HepG2 (cell line): ENCODE results near the gene COQ9. TPM values are rescaled to one million over a fixed set of nuclear protein-coding genes. Genes with fewer than 3 reads are reported as not detected.

Source experiments
- BRCA1 ChIP-seq: sonication (generic); formaldehyde crosslinking; IDR thresholded peaks from 2 replicates; pipeline ENCODE4 v1.4.0; 2020; ENCODE audit warnings: missing genetic modification reagents
- DMAP1 ChIP-seq: IDR thresholded peaks from 2 replicates; pipeline ENCODE4 v1.6.1; 2016
- GATAD2A ChIP-seq: IDR thresholded peaks from 2 replicates; pipeline ENCODE4 v1.6.1; 2016
- GLI4 ChIP-seq: sonication (generic); formaldehyde crosslinking; IDR thresholded peaks from 2 replicates; pipeline ENCODE4 v1.5.1; 2020; ENCODE audit warnings: missing genetic modification reagents, mild to moderate bottlenecking, moderate library complexity, borderline replicate concordance
- MAF1 ChIP-seq: sonication (generic); formaldehyde crosslinking; IDR thresholded peaks from 2 replicates; pipeline ENCODE4 v1.5.0; 2020; ENCODE audit warnings: missing genetic modification reagents, borderline replicate concordance
- MAZ ChIP-seq, 2 experiments: sonication (generic) in 1 of 2; formaldehyde crosslinking in 1 of 2; IDR thresholded peaks; 2 replicates each; pipeline versions ENCODE4 v1.5.0 to v1.6.1; 2012 to 2020; ENCODE audit warnings: low read depth in 2 of 2, mild to moderate bottlenecking in 2 of 2, borderline replicate concordance in 1 of 2, improper control_type of control experiment in 1 of 2, low read length in 1 of 2, missing genetic modification reagents in 1 of 2, moderate library complexity in 1 of 2
- NFIC ChIP-seq: IDR thresholded peaks from 2 replicates; pipeline ENCODE4 v1.6.1; 2012; ENCODE audit warnings: mild to moderate bottlenecking, low read length, inconsistent platforms
- NR1H2 ChIP-seq: sonication (generic); formaldehyde crosslinking; IDR thresholded peaks from 2 replicates; pipeline ENCODE4 v1.8.1; 2022; ENCODE audit warnings: low read depth, missing genetic modification reagents, borderline replicate concordance
- NR2C2 ChIP-seq: sonication (generic); formaldehyde crosslinking; IDR thresholded peaks from 2 replicates; pipeline ENCODE4 v1.4.0; 2020; ENCODE audit warnings: missing genetic modification reagents, mild to moderate bottlenecking, moderate library complexity, borderline replicate concordance
- ZNF20 ChIP-seq: sonication (generic); formaldehyde crosslinking; IDR thresholded peaks from 2 replicates; pipeline ENCODE4 v1.4.0; 2020; ENCODE audit warnings: mild to moderate bottlenecking, moderate library complexity, missing genetic modification reagents
- ZNF207 ChIP-seq: fragments of 450-650 bp; IDR thresholded peaks from 2 replicates; pipeline ENCODE4 v1.6.1; 2016; ENCODE audit warnings: antibody characterized with exemption, borderline replicate concordance
- ZNF501 ChIP-seq: sonication (generic); formaldehyde crosslinking; IDR thresholded peaks from 2 replicates; pipeline ENCODE4 v1.5.1; 2020; ENCODE audit warnings: mild to moderate bottlenecking, moderate library complexity, missing genetic modification reagents
- ZNF598 ChIP-seq: sonication (generic); formaldehyde crosslinking; IDR thresholded peaks from 2 replicates; pipeline ENCODE4 v1.5.1; 2020; ENCODE audit warnings: mild to moderate bottlenecking, missing genetic modification reagents, borderline replicate concordance
- polyA plus RNA-seq, 8 experiments: library from polyadenylated mRNA; depleted of rRNA in 3 of 8; stranded (reverse) in 7 of 8; unstranded in 1 of 8; fragments of >200 nt; fragmentation: Illumina TruSeq in 4 of 8; extraction: Trizol in 4 of 8; gene quantifications; 2 replicates each; pipeline versions ENCODE4 v1.2.1 to v1.2.3, GENCODE V29; 2011 to 2016; ENCODE audit warnings: low read depth in 4 of 8, missing spikeins in 1 of 8, mixed read lengths in 1 of 8; ENCODE audit not compliant: insufficient read depth in 1 of 8
- total RNA-seq, 5 experiments: library from RNA; depleted of rRNA; stranded (reverse); fragments of >200 nt; fragmentation: Illumina TruSeq; extraction: Trizol; gene quantifications; 2 replicates each; pipeline ENCODE4 v1.2.3, GENCODE V29; 2016; ENCODE audit warnings: low read depth in 1 of 5
- TF ChIP-seq, protein P1 (sequence below): sonication (generic); formaldehyde crosslinking; IDR thresholded peaks from 2 replicates; pipeline ENCODE4 v1.4.0; 2020; ENCODE audit warnings: mild to moderate bottlenecking, missing genetic modification reagents
- TF ChIP-seq, protein P2 (sequence below): sonication (generic); formaldehyde crosslinking; IDR thresholded peaks from 2 replicates; pipeline ENCODE4 v1.4.0; 2020; ENCODE audit warnings: mild to moderate bottlenecking, missing genetic modification reagents
- TF ChIP-seq, protein P3 (sequence below): sonication (generic); formaldehyde crosslinking; IDR thresholded peaks from 2 replicates; pipeline ENCODE4 v1.4.0; 2020; ENCODE audit warnings: low read depth, mild to moderate bottlenecking, missing genetic modification reagents
- TF ChIP-seq, protein P4 (sequence below): sonication (generic); formaldehyde crosslinking; IDR thresholded peaks from 2 replicates; pipeline ENCODE4 v1.4.0; 2020; ENCODE audit warnings: mild to moderate bottlenecking, missing genetic modification reagents
- TF ChIP-seq, protein P5 (sequence below): IDR thresholded peaks from 2 replicates; pipeline ENCODE4 v1.6.1; 2012; ENCODE audit warnings: inconsistent platforms

Gene COQ9
- total and polyA plus RNA-seq, 2 of the 13 experiments (the other 11 are each of a cell fraction or from before 2014, with no cell fraction given) = 57.5 to 108 TPM

DNA sequence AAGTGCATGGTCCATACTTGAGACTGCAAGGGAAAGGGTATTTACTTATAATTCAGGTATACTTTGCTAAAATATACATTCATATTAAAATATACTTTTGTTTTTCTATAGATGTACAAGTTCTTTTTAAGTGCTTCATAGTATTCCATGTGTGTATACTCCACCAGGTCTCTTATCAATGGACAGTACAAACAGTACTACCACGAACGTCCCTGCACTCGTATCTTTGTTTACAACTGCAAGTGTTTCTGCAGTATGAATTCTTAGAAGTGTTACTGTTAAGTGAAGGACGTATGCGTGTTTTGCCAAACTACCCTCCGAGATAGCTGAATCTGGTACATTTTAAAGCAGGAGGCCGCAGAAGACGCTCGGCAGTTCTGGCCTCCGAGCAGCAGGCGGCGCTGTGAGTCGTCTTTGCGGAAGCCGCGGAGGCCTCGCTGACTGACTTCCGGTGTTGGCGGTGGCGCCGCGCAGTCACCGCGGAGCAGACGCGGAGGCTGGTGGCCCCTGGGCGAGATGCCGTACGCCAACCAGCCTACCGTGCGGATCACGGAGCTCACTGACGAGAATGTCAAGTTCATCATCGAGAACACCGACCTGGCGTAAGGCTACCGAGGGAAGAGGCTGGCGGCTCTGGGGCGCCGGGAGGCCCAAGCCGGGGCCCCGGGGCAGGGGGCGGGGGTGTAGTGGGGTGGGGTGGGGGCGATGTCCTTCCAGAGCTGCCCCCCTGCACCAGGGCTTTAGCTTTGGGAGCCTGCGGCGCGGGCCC is 15.1 kb downstream of the COQ9 start, which contains the start of gene POLR2C (continued):
- TF ChIP-seq, protein P1, sequence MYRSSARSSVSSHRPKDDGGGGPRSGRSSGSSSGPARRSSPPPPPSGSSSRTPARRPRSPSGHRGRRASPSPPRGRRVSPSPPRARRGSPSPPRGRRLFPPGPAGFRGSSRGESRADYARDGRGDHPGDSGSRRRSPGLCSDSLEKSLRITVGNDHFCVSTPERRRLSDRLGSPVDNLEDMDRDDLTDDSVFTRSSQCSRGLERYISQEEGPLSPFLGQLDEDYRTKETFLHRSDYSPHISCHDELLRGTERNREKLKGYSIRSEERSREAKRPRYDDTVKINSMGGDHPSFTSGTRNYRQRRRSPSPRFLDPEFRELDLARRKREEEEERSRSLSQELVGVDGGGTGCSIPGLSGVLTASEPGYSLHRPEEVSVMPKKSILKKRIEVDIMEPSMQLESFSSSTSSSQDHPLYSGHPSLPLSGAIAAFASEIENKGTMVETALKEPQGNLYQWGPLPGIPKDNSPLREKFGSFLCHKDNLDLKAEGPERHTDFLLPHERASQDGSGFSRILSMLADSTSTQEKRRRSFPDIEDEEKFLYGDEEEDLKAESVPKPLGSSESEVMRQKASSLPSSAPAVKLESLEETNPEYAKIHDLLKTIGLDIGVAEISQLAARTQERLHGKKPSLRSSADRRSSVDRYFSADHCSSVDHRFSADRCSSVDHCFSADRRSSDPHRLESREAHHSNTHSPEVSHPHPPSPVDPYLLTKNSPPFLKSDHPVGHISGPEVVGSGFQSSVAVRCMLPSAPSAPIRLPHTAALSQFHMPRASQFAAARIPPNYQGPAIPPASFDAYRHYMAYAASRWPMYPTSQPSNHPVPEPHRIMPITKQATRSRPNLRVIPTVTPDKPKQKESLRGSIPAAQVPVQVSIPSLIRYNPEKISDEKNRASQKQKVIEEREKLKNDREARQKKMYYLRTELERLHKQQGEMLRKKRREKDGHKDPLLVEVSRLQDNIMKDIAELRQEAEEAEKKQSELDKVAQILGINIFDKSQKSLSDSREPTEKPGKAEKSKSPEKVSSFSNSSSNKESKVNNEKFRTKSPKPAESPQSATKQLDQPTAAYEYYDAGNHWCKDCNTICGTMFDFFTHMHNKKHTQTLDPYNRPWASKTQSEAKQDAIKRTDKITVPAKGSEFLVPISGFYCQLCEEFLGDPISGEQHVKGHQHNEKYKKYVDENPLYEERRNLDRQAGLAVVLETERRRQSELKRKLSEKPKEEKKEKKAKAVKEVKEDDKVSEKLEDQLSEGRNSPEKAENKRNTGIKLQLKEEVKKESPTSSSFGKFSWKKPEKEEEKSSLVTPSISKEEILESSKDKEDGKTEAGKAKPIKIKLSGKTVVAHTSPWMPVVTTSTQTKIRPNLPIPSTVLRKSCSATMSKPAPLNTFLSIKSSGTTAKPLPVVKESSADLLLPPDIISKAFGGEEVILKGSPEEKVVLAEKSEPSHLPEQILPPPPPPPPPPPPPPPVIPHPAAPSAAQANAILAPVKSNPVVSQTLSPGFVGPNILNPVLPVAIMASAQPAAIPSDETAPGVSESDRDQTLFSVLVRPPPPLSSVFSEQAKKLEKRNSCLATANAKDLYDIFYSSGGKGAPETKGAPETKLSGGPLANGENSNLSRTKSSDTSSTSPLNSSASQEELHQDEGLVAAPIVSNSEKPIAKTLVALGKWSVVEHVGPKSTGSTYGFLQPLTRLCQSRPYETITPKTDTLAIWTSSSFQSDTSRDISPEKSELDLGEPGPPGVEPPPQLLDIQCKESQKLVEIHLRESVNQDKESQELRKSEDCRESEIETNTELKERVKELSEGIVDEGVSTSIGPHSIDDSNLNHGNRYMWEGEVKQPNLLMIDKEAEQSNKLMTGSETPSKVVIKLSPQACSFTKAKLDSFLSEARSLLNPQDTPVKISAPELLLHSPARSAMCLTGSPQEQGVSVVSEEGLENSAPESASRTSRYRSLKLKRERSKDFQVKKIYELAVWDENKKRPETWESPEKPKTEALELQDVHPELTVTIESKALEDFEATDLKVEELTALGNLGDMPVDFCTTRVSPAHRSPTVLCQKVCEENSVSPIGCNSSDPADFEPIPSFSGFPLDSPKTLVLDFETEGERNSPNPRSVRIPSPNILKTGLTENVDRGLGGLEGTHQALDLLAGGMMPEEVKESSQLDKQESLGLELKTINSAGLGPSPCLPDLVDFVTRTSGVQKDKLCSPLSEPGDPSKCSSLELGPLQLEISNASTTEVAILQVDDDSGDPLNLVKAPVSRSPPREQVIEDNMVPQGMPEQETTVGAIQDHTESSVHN (CRISPR knock-in tag) = no peak; the same call in 1 of the 2 replicates
- peak; percentile 65; the same call in 1 of the 2 replicates for TF ChIP-seq NR1H2 (CRISPR knock-in tag)
- no peak for TF ChIP-seq GLI4 (CRISPR knock-in tag)
- no peak; the same call in 1 of the 2 replicates for TF ChIP-seq NFIC
- TF ChIP-seq ZNF207 = no peak
- TF ChIP-seq ZNF20 = no peak
- 0 out of 2 replicates have a peak, but pooled peaks have one; percentile 25 for TF ChIP-seq MAZ (IDR thresholded peaks at IDR 0.05; ENCODE audit: borderline replicate concordance, low read depth, low read length)
- TF ChIP-seq MAZ (CRISPR knock-in tag; IDR thresholded peaks at IDR 0.05; ENCODE audit: low read depth) = peak; percentile 86
- TF ChIP-seq, protein P2, sequence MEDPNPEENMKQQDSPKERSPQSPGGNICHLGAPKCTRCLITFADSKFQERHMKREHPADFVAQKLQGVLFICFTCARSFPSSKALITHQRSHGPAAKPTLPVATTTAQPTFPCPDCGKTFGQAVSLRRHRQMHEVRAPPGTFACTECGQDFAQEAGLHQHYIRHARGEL = no peak; the same call in 1 of the 2 replicates
- TF ChIP-seq BRCA1 (CRISPR knock-in tag) = peak; percentile 93
- peak; percentile 56; the same call in 1 of the 2 replicates for TF ChIP-seq ZNF501 (CRISPR knock-in tag)
- TF ChIP-seq ZNF598 (CRISPR knock-in tag) = no peak
- peak; percentile 84 for TF ChIP-seq GATAD2A (CRISPR knock-in tag)
- TF ChIP-seq, protein P3, sequence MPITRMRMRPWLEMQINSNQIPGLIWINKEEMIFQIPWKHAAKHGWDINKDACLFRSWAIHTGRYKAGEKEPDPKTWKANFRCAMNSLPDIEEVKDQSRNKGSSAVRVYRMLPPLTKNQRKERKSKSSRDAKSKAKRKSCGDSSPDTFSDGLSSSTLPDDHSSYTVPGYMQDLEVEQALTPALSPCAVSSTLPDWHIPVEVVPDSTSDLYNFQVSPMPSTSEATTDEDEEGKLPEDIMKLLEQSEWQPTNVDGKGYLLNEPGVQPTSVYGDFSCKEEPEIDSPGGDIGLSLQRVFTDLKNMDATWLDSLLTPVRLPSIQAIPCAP = no peak
- TF ChIP-seq DMAP1 (CRISPR knock-in tag) = peak; percentile 97
- peak; percentile 49; the same call in 1 of the 2 replicates for TF ChIP-seq NR2C2
- TF ChIP-seq, protein P4, sequence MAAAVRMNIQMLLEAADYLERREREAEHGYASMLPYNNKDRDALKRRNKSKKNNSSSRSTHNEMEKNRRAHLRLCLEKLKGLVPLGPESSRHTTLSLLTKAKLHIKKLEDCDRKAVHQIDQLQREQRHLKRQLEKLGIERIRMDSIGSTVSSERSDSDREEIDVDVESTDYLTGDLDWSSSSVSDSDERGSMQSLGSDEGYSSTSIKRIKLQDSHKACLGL (CRISPR knock-in tag) = peak; percentile 65
- TF ChIP-seq, protein P5, sequence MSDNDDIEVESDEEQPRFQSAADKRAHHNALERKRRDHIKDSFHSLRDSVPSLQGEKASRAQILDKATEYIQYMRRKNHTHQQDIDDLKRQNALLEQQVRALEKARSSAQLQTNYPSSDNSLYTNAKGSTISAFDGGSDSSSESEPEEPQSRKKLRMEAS = peak; percentile 78
- TF ChIP-seq MAF1 (CRISPR knock-in tag) = peak; percentile 92
